OCI-LY3 (cell line): ENCODE results near the gene SND1.

ENCODE experiments used
- CTCF ChIP-seq: fragments of 200-600, 300-600 bp; sonication (generic); IDR thresholded peaks from 2 replicates; pipeline ENCODE4 v1.5.1; 2014; ENCODE audit warnings: antibody characterized with exemption, low read length, low read depth
- EZH2phosphoT487 ChIP-seq: fragments of 200-600 bp; shearing (Covaris generic); IDR thresholded peaks from 2 replicates; pipeline ENCODE4 v1.6.1; 2018; ENCODE audit warnings: antibody characterized with exemption, mixed run types, low read depth

DNA sequence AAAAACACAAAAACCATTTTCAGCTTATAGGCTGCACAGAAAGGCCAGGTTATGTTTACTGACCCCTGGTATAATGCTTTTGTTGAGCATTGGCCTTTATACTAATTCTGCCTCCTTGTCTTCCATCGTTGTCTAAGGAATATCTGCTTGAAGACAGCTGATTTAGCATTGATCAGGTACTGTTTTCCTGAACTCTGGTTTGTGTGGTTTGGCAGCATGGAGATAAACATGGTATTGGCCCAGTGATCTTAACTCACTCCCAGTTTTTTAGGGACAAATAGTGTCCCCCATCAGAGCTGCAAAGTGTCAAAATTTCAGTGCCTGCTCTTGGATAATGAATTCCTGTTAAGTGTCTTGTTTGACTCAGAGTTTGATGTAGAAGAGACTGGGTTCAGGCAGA, 100.8 kb downstream of the SND1 start:
- TF ChIP-seq CTCF (no peak), EZH2phosphoT487 (no peak)
